Astrocyte (in vitro differentiated cells and primary cell): ENCODE data around the gene PYGO2.

Source experiments
- CTCF ChIP-seq: IDR thresholded peaks from 2 replicates; pipeline ENCODE4 v1.5.1; 2011; ENCODE audit warnings: low read depth, mild to moderate bottlenecking, inconsistent platforms, low read length, moderate library complexity; ENCODE audit not compliant: insufficient read depth
- EZH2 ChIP-seq: IDR thresholded peaks from 2 replicates; pipeline ENCODE4 v1.6.1; 2012; ENCODE audit warnings: mild to moderate bottlenecking, low read length, inconsistent platforms; ENCODE audit not compliant: insufficient read depth

GRCh38 chr1:154935749-154936554 is 25.6 kb downstream of the PYGO2 start:
- TF ChIP-seq CTCF (no peak), EZH2 (no peak)
